Measurements from ENCODE around the gene ATP13A5.

- TF ChIP-seq POLR2A (IDR thresholded peaks at IDR 0.05; ENCODE audit: control extremely low read depth in 1 of 2, low read depth in 2 of 2, low read length in 2 of 2) (no peak), USF2 (IDR thresholded peaks at IDR 0.05; ENCODE audit: low read length) (no peak), JUND (IDR thresholded peaks at IDR 0.05; ENCODE audit: low read length) (no peak), CTCF (IDR thresholded peaks at IDR 0.05; ENCODE audit: control extremely low read depth in 1 of 3, insufficient read depth in 1 of 3, low read depth in 1 of 3, low read length in 3 of 3) (no peak), RAD21 (IDR thresholded peaks at IDR 0.05 in 1 of 2, conservative IDR thresholded peaks at IDR 0.05 in 1 of 2; ENCODE audit: low read depth in 2 of 2, low read length in 2 of 2) (no peak), SRF (IDR thresholded peaks at IDR 0.05; ENCODE audit: low read depth, low read length) (no peak), RFX5 (IDR thresholded peaks at IDR 0.05; ENCODE audit: borderline replicate concordance, low read depth, low read length) (no peak), SP1 (IDR thresholded peaks at IDR 0.05; ENCODE audit: low read depth, low read length) (no peak), YY1 (IDR thresholded peaks at IDR 0.05; ENCODE audit: low read depth, low read length) (no peak)
These were observed 10.7 kb downstream of the ATP13A5 start for GRCh38 chr3:193367868-193368267.
